Right atrium auricular region (tissue), 2 donors: ENCODE measurements around the gene CYSRT1. TPM values are rescaled to one million over a fixed set of nuclear protein-coding genes. Genes with fewer than 3 reads are reported as not detected.
A peak's percentile ranks its signal among the peaks of the same experiment; 100 is the strongest.

ENCODE experiments used
- DNase-seq: peaks from one replicate; pipeline ENCODE4 v3.0.0-alpha.2; 2019; ENCODE audit warnings: low spot score
- H3K27ac ChIP-seq, 2 donors: fragments of 200-600 bp; sonication (generic); 1 replicate in 1 of 2; 2 replicates in 1 of 2; pipeline ENCODE4 v1.5.1; 2016 to 2019
- H3K27me3 ChIP-seq, 2 donors: fragments of 200-600 bp; sonication (generic); one replicate each; pipeline versions ENCODE4 v1.5.1 to v1.6.0; 2017 to 2019
- H3K36me3 ChIP-seq: fragments of 200-600 bp; sonication (generic); one replicate; pipeline ENCODE4 v1.5.1; 2016
- H3K4me1 ChIP-seq, 2 donors: fragments of 200-600 bp; sonication (generic); one replicate each; pipeline versions ENCODE4 v1.5.1 to v1.6.0; 2017 to 2019
- H3K4me3 ChIP-seq, 2 donors: fragments of 200-600 bp; sonication (generic); 1 replicate in 1 of 2; 2 replicates in 1 of 2; pipeline ENCODE4 v1.5.1; 2017 to 2019; ENCODE audit warnings: mild to moderate bottlenecking in 1 of 2, moderate library complexity in 1 of 2
- H3K9me3 ChIP-seq, 2 donors: fragments of 200-600 bp; sonication (generic); one replicate each; pipeline ENCODE4 v1.5.1; 2019
- total RNA-seq, 2 donors: library from RNA; depleted of rRNA; stranded (reverse); fragments of >200 nt; gene quantifications; one replicate each; pipeline ENCODE4 v1.1.0, GENCODE V29; 2016
- TF ChIP-seq, protein P1 (sequence below), 2 donors: fragments of 200-600 bp; sonication (generic); IDR thresholded peaks; one replicate each; pipeline ENCODE4 v1.5.1; 2019; ENCODE audit warnings: antibody characterized with exemption in 2 of 2

The CYSRT1 gene
- total RNA-seq, 2 donors from 2014 or later, result 0.35 to 0.85 TPM

DNA sequence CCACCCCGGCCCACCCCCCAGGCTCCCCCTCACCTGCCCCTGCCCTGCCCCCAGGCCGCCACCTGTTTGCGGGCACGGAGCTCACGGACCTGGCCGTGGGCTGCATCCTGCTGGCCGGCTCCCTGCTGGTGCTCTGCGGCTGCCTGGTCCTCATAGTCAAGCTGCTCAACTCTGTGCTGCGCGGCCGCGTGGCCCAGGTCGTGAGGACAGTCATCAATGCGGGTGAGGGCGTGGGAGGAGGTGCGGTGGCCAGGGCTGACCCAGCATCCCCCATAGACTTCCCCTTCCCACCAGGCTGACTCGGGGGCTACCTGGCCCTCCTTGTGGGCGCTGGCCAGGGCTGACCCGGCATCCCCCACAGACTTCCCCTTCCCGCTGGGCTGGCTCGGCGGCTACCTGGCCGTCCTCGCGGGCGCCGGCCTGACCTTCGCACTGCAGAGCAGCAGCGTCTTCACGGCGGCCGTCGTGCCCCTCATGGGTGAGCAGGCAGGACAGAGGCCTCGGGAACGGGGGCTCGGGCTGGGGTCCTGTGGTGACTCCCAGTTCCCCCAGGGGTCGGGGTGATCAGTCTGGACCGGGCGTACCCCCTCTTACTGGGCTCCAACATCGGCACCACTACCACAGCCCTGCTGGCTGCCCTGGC lies 9.2 kb downstream of the CYSRT1 start:
- no peaks in the 10 kb centered on the region for H3K36me3 ChIP-seq
- H3K27ac ChIP-seq, result no peak overlapping the region
- H3K4me1 ChIP-seq, result peaks cover 0 to 38% of the 10 kb centered on the region in 2 donors
- H3K27me3 ChIP-seq, result peaks cover 3 to 4% of the 10 kb centered on the region in 2 donors
- DNase-seq, result no peak
- TF ChIP-seq, protein P1, sequence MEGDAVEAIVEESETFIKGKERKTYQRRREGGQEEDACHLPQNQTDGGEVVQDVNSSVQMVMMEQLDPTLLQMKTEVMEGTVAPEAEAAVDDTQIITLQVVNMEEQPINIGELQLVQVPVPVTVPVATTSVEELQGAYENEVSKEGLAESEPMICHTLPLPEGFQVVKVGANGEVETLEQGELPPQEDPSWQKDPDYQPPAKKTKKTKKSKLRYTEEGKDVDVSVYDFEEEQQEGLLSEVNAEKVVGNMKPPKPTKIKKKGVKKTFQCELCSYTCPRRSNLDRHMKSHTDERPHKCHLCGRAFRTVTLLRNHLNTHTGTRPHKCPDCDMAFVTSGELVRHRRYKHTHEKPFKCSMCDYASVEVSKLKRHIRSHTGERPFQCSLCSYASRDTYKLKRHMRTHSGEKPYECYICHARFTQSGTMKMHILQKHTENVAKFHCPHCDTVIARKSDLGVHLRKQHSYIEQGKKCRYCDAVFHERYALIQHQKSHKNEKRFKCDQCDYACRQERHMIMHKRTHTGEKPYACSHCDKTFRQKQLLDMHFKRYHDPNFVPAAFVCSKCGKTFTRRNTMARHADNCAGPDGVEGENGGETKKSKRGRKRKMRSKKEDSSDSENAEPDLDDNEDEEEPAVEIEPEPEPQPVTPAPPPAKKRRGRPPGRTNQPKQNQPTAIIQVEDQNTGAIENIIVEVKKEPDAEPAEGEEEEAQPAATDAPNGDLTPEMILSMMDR (IDR thresholded peaks at IDR 0.05), result no peak
- H3K4me3 ChIP-seq, result no peak overlapping the region
- H3K9me3 ChIP-seq, result no peaks in the 10 kb centered on the region

DNA sequence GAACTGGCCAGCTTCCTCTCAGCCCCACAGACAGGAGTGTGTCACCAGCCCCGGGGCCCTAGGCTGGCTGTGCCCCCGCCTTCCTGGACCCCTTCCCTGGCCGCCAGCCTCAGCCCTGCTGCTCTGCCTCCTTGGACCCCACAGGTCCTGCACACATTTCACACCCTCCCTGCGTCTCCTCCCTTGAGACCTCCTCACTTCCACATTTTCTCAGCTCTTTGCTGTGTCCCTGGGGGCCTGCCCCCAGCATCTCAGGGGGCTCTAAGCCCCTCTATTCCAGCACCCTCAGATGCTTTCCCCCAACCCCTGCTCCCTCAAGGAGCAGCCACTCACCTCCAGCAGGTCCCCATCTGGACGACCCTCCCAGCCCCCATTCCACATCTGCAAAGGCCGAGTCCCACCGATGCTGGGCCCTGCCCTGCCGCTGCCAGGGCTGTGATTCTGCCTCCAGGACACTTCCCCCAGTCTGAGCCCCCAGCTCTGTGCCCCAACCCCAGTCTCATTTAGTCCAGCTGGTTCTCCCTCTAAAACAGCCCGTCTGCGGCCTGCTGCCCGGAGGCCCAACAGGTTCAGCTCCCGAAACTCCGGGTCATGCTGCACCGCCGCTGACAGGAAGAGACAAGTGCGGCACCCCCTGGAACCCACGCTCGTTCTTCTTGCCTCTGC lies 9.9 kb downstream of the CYSRT1 start:
- no peak for DNase-seq
- TF ChIP-seq, protein P1 (IDR thresholded peaks at IDR 0.05), result no peak
- Histone ChIP-seq H3K4me3 (no peak overlapping the region), H3K27ac (no peak overlapping the region), H3K27me3 (peaks cover 0 to 4% of the 10 kb centered on the region in 2 donors), H3K4me1 (peaks cover 0 to 45% of the 10 kb centered on the region in 2 donors), H3K9me3 (no peaks in the 10 kb centered on the region), H3K36me3 (no peaks in the 10 kb centered on the region)

- no peak for DNase-seq
- TF ChIP-seq, protein P1 (IDR thresholded peaks at IDR 0.05), result no peak
- no peaks in the 10 kb centered on the region for H3K36me3 ChIP-seq
- H3K4me3 ChIP-seq, result peak overlapping the region in 1 of 2 donors; percentile 32
- peaks cover 0 to under 1% of the 10 kb centered on the region in 2 donors for H3K27me3 ChIP-seq
- peaks cover 0 to 47% of the 10 kb centered on the region in 2 donors for H3K4me1 ChIP-seq
- H3K9me3 ChIP-seq, result no peaks in the 10 kb centered on the region
- peak overlapping the region; percentile 12 to 23 for H3K27ac ChIP-seq
These were observed 10.7 kb downstream of the CYSRT1 start for GRCh38 chr9:137235424-137236237.

- Histone ChIP-seq H3K27ac (peak overlapping the region; percentile 12 to 43), H3K27me3 (no peaks in the 10 kb centered on the region), H3K9me3 (no peaks in the 10 kb centered on the region), H3K4me3 (peak overlapping the region; percentile 0 to 32), H3K36me3 (no peaks in the 10 kb centered on the region), H3K4me1 (peaks cover 0 to 47% of the 10 kb centered on the region in 2 donors)
- peak; percentile 86 for DNase-seq
- TF ChIP-seq, protein P1 (IDR thresholded peaks at IDR 0.05), result peak; percentile 100
These were observed 11.4 kb downstream of the CYSRT1 start for GRCh38 chr9:137236238-137236935.

- H3K36me3 ChIP-seq, result peaks cover 4% of the 10 kb centered on the region
- no peaks in the 10 kb centered on the region for H3K27me3 ChIP-seq
- H3K4me1 ChIP-seq, result peaks cover 0 to 50% of the 10 kb centered on the region in 2 donors
- peak overlapping the region; percentile 12 to 43 for H3K27ac ChIP-seq
- peak overlapping the region; percentile 0 to 32 for H3K4me3 ChIP-seq
- TF ChIP-seq, protein P1 (IDR thresholded peaks at IDR 0.05), result no peak
- no peaks in the 10 kb centered on the region for H3K9me3 ChIP-seq
- no peak for DNase-seq
These were observed 12.0 kb downstream of the CYSRT1 start for GRCh38 chr9:137236936-137237421.
